GM21390 (cell line): Measurements from ENCODE around the gene DDX31.
"Not testable (repeated sequence)": the region's sequence is repeated elsewhere in the genome, so short reads cannot be mapped to it uniquely, and the experiment has no call there.

Source experiments
- ATAC-seq: cut with Tn5 transposase; IDR thresholded peaks from one replicate; pipeline ENCODE4 v1.9.1; 2021; ENCODE audit not compliant: unreplicated experiment

Gene DDX31

DNA sequence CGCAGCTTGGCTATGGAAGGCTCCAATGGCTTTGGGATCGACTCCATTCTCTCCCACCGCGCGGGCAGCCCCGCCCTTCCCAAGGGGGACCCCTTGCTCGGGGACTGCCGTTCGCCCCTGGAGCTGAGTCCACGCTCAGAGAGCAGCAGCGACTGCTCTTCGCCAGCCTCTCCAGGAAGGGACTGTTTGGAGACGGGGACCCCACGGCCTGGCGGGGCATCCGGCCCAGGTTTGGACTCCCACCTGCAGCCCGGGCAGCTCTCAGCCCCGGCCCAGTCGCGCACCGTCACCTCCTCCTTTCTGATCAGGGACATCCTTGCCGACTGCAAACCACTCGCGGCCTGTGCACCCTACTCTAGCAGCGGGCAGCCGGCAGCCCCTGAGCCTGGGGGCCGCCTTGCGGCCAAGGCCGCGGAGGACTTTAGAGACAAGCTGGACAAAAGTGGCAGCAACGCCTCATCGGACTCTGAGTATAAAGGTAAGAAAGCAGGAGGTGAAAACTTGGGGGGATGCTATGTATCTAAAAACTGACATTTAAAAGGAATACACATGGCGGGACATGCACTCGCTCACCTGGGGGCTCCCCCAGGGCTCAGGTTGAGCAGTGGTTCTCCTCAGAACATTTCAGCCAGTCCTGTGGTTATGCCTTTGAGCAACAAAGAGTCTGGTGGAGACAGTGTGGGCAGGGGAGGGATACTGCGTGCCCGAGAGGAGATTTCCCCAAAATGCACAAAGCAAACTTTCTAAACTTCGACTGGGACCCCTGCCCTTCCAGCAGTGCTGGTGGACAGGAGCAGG lies 86.8 kb downstream of the DDX31 start:
- no peak for ATAC-seq

DNA sequence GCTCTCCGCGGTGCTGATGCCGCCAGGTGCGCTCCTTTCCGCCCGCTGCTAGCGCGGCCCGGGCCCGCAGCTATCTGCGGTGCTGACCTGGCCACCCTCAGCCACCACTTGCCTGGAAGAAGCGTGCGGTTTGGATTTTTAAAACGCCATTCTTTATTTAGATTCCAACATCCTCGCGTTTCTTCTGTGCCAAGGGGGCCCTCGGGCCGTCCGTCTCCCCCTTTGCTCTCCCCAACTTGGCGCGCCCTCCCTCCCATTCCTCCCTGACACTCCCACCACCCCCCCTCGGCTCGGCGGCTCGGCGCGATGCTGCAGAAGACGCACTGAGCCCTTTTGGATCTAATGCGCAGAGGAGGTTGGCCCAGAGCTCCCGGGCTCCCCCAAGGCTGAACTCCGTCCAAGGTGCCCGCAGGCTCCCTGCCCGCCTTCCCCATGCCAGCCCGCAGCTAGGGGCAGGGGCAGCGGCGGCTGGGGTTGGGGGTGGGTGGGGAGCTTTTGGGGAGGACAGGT lies 87.5 kb downstream of the DDX31 start, which contains the start of gene BARHL1:
BARHL1 (plus strand) TSS at position 331 of the 510 bp plus-strand sequence. CDS start 192 bp downstream, outside the sequence.
- ATAC-seq = no peak

DNA sequence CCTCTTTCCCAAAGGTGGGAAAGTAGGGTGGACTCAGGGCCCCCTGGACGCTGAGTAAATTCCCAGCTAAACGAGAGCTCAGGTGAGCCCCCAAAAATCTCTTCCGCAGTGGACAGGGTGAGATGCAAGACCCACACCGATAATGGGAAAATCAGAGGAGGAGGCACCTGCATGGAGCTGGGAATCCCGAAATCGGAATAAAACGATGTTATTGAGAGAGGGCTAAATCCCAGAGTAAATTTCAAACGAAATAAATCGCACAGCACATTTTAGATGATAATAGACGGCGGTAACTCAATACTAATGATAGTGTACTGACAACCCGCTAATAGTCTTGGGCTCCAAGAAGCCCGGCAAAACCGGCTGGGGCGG lies 90.4 kb downstream of the DDX31 start:
- no peak for ATAC-seq

DNA sequence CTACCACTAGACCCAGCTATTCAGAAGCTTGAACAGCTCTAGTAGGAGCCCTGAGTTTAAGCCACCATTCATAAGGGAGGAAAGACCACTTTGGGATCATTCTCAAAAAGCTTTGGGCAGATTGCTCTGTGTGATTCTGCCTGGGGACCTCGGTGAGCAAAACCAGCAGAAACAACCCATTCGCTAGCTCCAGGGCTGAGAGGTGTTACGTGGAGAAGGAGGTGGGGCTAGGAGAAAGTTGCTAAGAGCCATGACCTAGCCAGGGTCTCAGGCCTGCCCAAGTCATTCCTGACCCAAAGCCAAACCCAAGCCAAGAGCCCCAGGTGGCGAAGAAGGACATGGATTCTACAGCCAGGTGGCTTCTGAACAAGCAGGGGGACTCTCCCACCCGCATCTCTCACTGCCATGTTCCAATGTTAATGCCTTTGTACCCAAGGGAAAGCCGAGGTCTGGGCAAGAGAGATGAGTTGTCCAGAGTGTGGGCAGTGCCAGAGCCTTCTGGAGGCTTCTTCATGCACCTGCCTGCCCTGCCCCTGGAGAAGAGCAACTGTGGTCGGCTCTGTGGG lies 91.3 kb downstream of the DDX31 start:
- ATAC-seq = no peak

DNA sequence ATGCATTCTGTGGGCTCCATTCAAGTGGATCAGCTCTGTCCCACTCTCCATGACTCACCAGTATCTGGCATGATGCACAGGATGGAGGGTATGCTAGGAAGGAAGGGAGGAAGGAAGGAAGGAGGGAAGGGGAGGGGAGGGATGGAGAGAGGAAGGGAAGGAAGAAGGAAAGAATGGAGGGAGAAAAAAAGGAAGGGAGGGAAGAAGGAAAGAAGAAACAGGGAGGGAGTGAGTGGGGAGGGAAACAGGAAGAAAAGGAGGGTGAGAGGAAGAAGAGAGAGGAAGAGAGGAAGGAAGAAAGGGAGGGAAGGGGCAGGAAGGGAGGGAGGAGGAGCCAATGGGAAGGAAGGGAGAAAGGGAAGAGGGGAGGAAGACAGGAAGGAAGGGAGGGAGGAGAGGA lies 92.7 kb downstream of the DDX31 start:
- ATAC-seq = no peak

DNA sequence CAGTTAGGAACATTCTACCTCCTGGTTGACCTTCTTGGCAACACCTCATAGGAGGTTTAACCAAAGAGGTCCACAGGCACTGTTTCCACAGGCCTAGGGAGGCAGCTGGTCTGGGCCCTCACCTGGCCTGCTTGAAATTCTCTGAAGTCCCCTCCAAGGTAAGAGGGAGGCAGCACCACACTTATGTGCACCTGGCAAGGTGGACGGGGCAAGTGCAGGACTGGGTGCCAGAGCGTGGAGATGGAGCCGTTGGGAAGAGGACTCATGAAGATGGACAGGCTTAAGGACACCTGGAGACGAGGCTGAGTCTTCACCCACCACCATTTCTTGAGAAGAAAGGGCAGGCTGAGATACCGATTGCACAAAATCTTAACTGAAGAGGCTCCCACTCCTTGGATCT lies 94.0 kb downstream of the DDX31 start:
- no peak for ATAC-seq

DNA sequence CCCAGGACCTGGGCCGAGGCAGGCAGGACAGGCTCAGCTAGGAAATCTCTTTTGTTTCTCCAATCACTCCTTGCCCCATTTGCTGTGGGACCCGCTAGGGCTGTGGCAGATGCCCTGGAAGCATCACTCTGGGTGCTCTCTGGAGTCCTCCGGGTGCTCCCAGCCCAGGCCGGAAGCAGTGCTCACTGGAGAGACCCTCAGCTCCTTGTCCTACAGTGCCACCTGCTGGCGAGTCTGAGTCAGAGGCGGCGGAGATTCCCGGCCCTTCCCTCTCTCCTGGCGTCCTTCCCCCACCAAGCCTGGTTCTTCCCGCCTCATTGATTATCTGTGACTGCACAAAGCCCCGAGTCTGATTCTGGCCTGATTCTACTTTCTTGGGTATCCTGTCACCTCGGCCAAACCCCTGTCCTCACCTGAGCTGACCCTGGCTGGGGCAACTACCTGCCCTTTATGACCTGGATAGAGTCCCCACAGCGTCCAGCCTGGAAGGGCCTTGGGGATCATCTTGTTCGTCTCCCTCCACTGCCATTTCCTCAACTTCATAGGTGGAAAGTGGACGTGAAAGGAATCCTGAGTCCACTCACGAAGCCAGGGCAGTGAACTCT lies 94.7 kb downstream of the DDX31 start:
- no peak for ATAC-seq

DNA sequence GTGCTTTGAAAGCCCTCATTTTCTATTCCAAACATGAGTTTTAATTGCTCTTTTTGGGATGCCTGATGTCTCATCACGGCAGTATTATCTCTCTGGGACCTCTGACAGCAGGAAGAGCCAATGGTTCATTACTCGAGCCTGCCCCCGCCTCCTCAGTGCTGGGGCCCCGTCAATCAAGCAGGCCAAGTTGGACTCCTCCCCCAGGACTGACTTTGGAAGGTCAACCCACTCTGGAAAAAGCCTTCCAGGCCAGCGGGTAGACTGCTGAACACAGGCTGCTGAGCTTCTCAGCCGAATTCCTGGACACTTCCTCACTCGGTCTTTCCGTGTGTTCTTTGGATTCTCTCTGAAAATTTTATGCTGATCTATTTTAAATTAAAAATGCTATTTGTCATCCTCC lies 96.9 kb downstream of the DDX31 start:
- no peak for ATAC-seq

DNA sequence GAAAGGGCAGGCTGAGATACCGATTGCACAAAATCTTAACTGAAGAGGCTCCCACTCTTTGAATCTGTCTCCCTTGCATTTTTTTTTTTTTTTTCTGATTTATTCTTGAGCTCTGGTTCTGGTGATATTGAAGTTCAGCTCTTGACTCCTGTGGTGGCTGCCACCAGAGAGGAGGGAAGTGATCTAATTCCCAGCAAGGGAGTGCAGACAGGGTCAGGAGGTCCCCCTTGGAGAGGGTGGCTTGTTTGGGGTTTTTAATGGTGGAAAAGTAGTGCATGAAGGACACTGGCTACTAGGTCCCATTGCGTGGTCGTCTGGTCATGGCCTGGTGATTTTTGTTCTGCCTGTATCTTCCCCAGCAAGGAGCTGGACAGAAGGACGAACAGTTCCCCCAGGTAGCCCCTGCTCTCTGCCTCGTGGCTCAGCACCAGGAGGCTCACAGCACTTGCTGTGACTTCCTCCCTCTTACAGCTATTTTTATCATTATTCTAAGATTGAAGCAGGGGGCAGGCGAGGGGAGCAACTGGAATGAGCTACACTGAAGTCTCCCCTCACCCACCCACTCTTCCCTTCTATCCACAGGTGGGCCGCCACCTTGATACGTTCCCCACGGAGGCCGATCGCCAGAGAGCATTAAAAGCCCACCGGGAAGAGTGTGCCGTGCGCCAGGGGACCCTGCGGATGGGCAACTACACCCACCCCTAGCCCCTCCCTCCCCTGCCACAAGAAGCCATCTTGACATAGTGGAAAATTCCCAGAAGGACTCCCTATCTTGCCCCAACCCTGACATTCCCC lies 97.8 kb downstream of the DDX31 start:
- ATAC-seq = no peak

DNA sequence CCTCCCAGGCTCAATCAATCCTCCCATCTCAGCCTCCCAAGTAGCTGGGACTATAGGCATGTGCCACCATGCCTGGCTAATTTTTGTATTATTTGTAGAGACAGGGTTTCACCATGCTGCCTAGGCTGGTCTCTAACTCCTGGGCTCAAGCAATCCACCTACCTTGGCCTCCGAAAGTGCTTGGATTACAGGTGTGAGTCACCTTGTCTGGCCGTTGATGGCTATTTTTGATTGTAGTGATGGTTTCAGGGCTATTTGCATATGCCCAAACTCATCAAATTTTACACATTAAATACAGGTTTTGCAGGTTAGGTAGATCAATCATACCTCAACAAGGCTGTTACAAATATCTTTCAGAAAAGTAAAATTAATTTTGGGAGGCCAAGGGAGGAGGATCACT lies 101.0 kb downstream of the DDX31 start:
- ATAC-seq = not testable (repeated sequence)

DNA sequence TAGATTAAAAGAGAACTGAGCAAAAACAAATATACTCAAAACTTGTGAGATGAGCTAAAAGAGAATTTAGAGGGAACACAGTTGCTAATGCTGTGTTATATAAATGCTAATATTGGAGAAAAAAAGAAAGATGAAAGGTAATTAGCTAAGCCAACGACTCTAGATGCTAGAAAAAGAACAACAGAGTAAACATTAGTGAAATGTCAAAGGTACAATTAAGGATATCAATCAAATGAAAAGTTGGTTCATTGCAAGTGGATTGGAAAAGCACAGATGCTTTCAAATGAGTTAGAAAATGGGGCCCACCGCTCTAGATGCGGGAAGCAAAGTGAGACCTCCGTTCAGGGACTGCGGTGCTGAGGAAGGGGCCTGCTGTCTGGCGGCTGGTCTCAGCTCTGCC lies 105.3 kb downstream of the DDX31 start:
- ATAC-seq = no peak

DNA sequence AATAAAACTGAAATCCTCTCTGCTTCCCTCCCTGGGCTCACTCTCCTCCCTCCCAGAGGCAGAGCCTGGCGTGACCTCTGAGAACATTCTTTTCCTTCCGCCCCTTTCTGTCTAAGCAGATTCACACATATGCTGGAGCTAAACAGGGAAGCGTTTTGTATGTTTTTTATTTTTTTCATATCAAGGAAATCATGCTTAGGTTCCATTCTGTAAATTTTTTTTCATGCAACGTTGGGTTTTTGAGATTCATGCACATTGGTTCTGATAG lies 107.5 kb downstream of the DDX31 start:
- no peak for ATAC-seq

DNA sequence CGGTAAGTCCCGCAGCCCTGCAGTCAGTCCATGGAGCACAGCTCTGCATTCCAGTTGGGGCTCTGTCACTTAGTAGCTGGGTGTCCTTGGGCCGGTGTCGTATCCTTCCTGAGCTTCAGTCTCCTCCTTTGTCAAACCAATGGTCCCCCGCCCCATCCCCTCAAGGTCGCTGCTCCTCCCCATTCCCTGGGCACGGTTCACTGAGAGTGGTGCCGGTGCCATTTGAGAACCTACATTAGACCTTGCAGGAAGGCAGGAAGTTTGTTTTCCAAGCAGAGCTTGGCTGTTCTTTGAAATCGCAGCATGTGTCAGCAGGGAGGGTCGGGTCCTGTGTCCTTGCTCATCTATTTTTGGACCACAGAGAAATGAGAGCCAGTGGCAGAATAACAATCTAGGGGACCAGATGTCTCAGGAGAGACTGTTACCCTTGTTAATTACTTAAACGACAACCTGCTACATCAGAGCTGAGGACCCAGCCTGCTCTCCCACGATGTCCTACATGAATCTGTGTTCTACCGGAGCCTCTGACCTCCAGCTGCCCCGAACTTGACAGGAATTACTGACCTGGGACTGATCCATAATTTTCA lies 109.1 kb downstream of the DDX31 start:
- no peak for ATAC-seq

DNA sequence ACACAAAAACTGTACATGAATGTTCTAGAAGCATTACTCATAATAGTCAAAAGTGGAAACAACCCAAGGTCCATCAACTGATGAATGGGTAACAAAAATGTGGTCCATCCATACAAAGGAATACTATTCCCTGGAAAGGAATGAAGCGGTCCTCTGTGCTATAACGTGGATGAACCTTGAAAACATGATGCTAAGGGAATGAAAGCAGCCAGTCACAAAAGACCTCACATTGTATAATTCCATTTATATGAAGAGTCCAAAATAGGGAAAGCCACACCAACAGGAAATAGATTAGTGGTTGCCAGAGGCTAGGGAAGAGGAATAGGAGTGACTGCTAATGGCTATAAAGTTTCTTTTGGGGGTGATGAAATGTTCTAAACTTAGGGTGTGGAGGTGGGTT lies 110.1 kb downstream of the DDX31 start:
- no peak for ATAC-seq

DNA sequence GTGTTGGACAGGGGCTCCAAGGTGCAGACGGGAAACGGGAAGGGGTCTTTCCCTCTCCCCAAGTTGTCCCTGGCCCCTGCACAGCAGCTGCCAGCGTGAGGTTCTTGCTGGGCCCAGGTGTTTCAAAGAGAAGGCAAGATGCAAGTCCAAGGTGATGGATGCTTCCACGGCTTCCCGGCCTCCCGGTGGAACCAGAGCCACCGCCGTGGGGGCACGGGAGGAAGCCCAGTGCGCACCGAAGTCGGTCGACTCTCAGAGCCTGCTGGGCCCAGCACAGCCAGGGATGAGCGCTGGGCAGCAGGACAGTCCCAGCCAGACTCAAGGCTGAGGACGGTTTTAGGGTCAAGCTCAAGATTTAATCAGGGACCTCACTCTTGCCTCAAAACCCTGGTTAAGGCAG lies 112.6 kb downstream of the DDX31 start:
- no peak for ATAC-seq

DNA sequence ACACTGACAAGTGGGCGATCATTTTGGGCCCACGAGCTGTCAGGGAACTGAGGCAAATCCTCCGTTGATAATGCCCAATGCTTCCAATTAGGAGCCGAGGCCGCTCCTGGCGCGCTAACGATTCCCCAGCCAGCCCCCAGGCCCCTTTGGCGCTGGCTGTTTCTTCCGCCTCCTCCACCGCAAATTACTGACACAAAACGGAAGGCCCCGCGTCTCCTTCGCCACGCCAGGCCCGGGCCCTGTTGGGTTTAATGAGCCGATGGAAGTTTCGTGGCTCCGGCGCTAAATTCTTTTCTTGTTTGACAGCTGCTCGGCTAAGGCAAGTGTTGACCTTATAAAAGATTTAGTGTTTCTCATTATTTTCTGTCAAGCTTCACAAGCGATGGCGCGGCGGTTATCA lies 113.1 kb downstream of the DDX31 start:
- ATAC-seq = no peak

DNA sequence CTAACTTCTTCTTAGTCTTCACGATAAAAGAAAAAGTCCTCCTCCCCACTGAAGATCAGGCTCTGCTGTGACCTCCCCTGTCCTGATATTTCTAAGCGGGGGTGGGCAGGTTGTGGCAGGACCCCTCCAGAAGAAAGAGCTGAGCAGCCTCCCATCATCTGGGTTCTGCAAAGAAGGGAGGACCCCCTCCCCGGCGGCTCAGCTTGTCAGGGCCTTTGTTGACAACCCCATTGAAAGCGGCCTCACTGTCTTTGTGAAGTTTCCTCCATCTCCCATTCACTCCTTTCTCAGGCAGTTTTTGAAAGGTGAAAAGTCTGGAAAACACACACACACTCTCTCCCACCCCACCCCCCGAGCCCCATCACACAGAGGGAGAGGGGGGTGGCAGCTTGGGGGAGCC lies 113.5 kb downstream of the DDX31 start:
- ATAC-seq = no peak

DNA sequence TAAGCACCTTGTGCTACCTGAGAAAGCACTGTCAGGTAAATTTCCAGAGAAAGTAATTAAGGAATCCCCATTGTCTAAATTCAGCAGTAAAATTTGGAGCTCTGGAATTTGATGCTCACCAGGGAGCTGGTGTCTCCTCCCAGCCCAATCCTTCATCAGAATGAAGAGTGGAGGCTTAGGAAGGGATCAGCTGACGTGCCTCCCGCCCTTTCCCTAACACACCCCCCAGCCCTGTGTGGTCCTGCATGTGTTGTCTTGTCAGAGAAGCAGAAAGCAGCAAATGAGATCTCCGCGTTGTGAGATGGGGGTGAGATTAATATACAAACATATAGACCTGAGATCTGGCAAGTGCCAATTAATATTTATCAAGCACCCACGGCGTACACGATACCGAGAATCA lies 114.3 kb downstream of the DDX31 start:
- ATAC-seq = no peak

DNA sequence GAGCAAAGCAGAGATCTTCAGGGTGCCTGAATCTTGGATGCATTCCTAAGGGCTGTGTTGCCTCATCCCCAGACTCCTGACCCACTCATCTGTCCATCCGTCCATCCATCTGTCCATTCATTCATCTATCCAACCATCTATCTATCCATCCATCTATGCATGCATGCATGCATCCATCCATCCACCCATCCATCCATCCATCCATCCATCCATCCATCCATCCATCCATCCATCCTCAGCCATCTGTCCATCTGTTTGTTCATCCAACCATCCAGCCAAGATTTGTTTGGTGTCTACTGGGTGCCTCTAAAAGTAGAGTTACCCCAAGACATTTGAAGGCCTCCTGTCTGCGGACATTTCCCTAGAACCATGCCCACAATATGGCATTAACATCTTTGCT lies 115.0 kb downstream of the DDX31 start:
- no peak for ATAC-seq

DNA sequence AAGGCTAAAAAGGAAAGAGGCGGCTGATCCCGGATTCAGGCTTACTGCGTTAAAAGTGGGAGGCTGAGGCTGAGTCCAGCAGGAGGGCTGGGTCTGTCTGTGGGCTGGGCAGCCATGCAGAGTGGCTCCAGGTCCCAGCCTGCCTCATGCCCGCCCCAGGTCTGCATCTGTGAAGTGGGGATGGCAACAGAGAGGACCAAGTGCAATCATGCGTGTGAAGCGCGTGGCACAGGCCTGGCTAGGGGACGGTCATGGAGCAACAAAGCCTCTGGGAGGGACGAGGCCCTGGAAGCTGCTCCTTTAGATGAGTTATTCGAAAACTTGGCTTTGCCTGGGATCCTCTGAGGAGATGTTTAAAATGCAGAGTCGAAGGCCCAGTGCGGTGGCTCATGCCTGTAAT lies 117.7 kb downstream of the DDX31 start:
- no peak for ATAC-seq

DNA sequence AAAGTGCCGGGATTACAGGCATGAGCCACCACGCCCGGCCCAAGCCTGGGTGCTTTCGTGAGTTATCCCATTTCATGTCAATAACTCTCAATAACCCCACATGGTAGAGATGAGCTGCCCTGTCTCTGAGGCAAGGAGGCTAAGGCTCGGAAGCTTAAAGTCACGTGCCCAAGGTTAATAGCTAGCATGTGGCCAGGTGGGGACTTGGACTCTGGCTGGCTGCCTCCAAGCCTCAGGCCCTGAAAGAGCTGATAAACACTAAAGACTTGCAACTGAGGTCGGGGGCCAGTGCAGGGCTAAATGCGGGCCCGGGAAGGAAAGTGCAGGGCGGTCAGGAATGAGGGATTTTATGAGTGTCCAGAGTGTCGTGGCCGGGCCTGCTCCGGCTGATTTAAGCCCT lies 118.2 kb downstream of the DDX31 start:
- ATAC-seq = no peak
